ENCODE data around the gene TBL1X. TPM values are rescaled to one million over a fixed set of nuclear protein-coding genes. Genes with fewer than 3 reads are reported as not detected.

TBL1X gene
- total and polyA plus RNA-seq, 2 experiments from 2014 or later = 8.7 to 26.9 TPM

- TF ChIP-seq REST (IDR thresholded peaks at IDR 0.05; ENCODE audit: unreplicated experiment) = no peak
Observed at GRCh38 chrX:9593756-9594155, 128.9 kb downstream of the TBL1X start (continued).

GRCh38 chrX:9595174-9595573, 130.3 kb downstream of the TBL1X start:
- Histone ChIP-seq H4K20me1 (replicated peaks; ENCODE audit: insufficient read depth) (no peaks in the 10 kb centered on the region), H3F3A (replicated peaks; ENCODE audit: low read depth) (no peaks in the 10 kb centered on the region), H2AFZ (no peak overlapping the region), H3K27me3 (ENCODE audit: insufficient read depth) (no peaks in the 10 kb centered on the region), H3K4me3 (no peak overlapping the region), H3K4me1 (ENCODE audit: insufficient read depth) (peaks cover 8% of the 10 kb centered on the region; the same call in 1 of the 2 replicates), H3K4me2 (no peak overlapping the region), H3K36me3 (ENCODE audit: insufficient read depth) (no peaks in the 10 kb centered on the region), H3K79me2 (replicated peaks; ENCODE audit: insufficient read depth) (0 out of 2 replicates have a peak, but pooled peaks cover 3% of the 10 kb centered on the region), H3K9me2 (ENCODE audit: insufficient read depth) (no peaks in the 10 kb centered on the region), H3K27ac (ENCODE audit: low read depth) (no peak overlapping the region)
- peak; percentile 66 for ATAC-seq
- Mint-ChIP-seq H3K4me3 (no peak overlapping the region), H3K27ac (no peak overlapping the region), H3K9me3 (peaks cover 2% of the 10 kb centered on the region), H3K4me1 (peaks cover 25% of the 10 kb centered on the region), H3K27me3 (ENCODE audit: insufficient read depth, low read depth, poor library complexity) (peaks cover 3% of the 10 kb centered on the region), H3K36me3 (ENCODE audit: low read depth) (peaks cover 3% of the 10 kb centered on the region; the same call in 1 of the 3 replicates)
- DNase-seq (ENCODE audit: low spot score) = peak; percentile 21
- TF ChIP-seq ETS1 (IDR thresholded peaks at IDR 0.05) = no peak
- no peak for TF ChIP-seq ZNF462 (CRISPR knock-in tag; IDR thresholded peaks at IDR 0.05)
- TF ChIP-seq ZNF331 (CRISPR knock-in tag; IDR thresholded peaks at IDR 0.05; ENCODE audit: low read depth) = no peak
- no peak for TF ChIP-seq EZH2 (IDR thresholded peaks at IDR 0.05; ENCODE audit: low read depth, unreplicated experiment)
- TF ChIP-seq NANOG (IDR thresholded peaks at IDR 0.05; ENCODE audit: borderline replicate concordance) = no peak
- TF ChIP-seq REST (IDR thresholded peaks at IDR 0.05; ENCODE audit: unreplicated experiment) = no peak
- TF ChIP-seq CREB1 (CRISPR knock-in tag; IDR thresholded peaks at IDR 0.05; ENCODE audit: low read depth) = no peak
- TF ChIP-seq POLR2AphosphoS5 (IDR thresholded peaks at IDR 0.05; ENCODE audit: low read depth) = no peak
- TF ChIP-seq ZNF114 (CRISPR knock-in tag; IDR thresholded peaks at IDR 0.05) = no peak
- no peak for TF ChIP-seq STAT1 (IDR thresholded peaks at IDR 0.05; ENCODE audit: unreplicated experiment)

Measured in GM23338 (cell line).